Measurements from ENCODE around the gene TNXB. TPM values are rescaled to one million over a fixed set of nuclear protein-coding genes. Genes with fewer than 3 reads are reported as not detected.
"Not testable (repeated sequence)": the region's sequence is repeated elsewhere in the genome, so short reads cannot be mapped to it uniquely, and the experiment has no call there.

TNXB gene
- total RNA-seq, 1 experiment from 2014 or later = 1.8 TPM

DNA sequence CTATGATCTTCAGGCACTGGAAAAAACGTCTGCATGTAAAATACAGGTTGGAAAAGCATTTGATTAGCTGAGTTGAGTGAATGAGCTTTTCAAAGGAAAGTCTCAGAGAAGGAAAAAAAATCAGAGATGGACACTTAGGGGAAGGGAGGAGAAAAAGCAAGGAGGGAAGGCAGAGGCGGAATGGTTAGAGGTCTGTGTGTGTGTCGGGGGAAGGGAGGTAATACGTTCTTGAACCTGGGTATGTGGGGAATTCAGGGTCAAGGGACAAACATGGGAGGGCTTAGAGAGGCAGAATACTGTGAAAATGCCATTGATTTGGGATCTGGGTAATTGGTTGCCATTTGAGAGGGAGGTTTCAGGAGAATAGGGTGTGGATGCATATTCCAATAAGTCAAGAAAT is 37.5 kb upstream of the TNXB start:
- CTCF ChIA-PET = no interaction called here
- no peak for ATAC-seq

GRCh38 chr6:32146287-32146686 is 37.1 kb upstream of the TNXB start:
- CTCF ChIA-PET = no interaction called here
- H3K36me3 ChIP-seq (ENCODE audit: control insufficient read depth, insufficient read depth, low read length) = no peaks in the 10 kb centered on the region
- no TSS peak for BruUV-seq (replicated peaks)
- ATAC-seq (no peak), DNase-seq (ENCODE audit: low read depth, low spot score) (no peak)
- POLR2A ChIA-PET = no interaction called here
- H3K4me3 ChIP-seq (ENCODE audit: low read depth in 2 of 2, low read length in 2 of 2) = no peak overlapping the region
- H3K4me1 ChIP-seq (ENCODE audit: control insufficient read depth, insufficient read depth, low read length) = no peaks in the 10 kb centered on the region
- H3K9me3 ChIP-seq (ENCODE audit: control insufficient read depth, insufficient read depth, low read depth, low read length) = no peaks in the 10 kb centered on the region
- H3K27me3 ChIP-seq (ENCODE audit: control insufficient read depth, insufficient read depth, low read length) = no peaks in the 10 kb centered on the region
- intact Hi-C loops (cut with micrococcal nuclease; ENCODE audit: unreplicated experiment) = no loop called here
- TF ChIP-seq SIN3A (IDR thresholded peaks at IDR 0.05; ENCODE audit: borderline replicate concordance, insufficient read depth, low read depth, low read length) = no peak
- no peak for TF ChIP-seq CTCF (IDR thresholded peaks at IDR 0.05)
- no peak for TF ChIP-seq TCF7L2 (IDR thresholded peaks at IDR 0.05; ENCODE audit: low read depth, low read length)
- TF ChIP-seq POLR2AphosphoS5 (IDR thresholded peaks at IDR 0.05; ENCODE audit: low read depth, low read length) = no peak
- TF ChIP-seq, protein P1, sequence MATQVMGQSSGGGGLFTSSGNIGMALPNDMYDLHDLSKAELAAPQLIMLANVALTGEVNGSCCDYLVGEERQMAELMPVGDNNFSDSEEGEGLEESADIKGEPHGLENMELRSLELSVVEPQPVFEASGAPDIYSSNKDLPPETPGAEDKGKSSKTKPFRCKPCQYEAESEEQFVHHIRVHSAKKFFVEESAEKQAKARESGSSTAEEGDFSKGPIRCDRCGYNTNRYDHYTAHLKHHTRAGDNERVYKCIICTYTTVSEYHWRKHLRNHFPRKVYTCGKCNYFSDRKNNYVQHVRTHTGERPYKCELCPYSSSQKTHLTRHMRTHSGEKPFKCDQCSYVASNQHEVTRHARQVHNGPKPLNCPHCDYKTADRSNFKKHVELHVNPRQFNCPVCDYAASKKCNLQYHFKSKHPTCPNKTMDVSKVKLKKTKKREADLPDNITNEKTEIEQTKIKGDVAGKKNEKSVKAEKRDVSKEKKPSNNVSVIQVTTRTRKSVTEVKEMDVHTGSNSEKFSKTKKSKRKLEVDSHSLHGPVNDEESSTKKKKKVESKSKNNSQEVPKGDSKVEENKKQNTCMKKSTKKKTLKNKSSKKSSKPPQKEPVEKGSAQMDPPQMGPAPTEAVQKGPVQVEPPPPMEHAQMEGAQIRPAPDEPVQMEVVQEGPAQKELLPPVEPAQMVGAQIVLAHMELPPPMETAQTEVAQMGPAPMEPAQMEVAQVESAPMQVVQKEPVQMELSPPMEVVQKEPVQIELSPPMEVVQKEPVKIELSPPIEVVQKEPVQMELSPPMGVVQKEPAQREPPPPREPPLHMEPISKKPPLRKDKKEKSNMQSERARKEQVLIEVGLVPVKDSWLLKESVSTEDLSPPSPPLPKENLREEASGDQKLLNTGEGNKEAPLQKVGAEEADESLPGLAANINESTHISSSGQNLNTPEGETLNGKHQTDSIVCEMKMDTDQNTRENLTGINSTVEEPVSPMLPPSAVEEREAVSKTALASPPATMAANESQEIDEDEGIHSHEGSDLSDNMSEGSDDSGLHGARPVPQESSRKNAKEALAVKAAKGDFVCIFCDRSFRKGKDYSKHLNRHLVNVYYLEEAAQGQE (IDR thresholded peaks at IDR 0.05; ENCODE audit: insufficient read depth in 1 of 2, low read depth in 2 of 2, low read length in 1 of 2) = no peak
- in situ Hi-C loops (cut with HindIII; ENCODE audit: low pct_unique_long_range_greater_than_20kb, low sequenced_read_pairs) = no loop called here
- peak overlapping the region; percentile 39; the same call in 1 of the 2 replicates for H3K27ac ChIP-seq (ENCODE audit: low read length)

More for the DNA sequence above, 37.5 kb upstream of the TNXB start:
- intact Hi-C loops (cut with micrococcal nuclease; ENCODE audit: unreplicated experiment) = no loop called here
- Histone ChIP-seq H3K36me3 (ENCODE audit: control insufficient read depth, insufficient read depth, low read length) (no peaks in the 10 kb centered on the region), H3K27ac (ENCODE audit: low read length) (no peak overlapping the region; the same call in 1 of the 2 replicates), H3K27me3 (ENCODE audit: control insufficient read depth, insufficient read depth, low read length) (no peaks in the 10 kb centered on the region), H3K4me3 (ENCODE audit: low read depth in 2 of 2, low read length in 2 of 2) (no peak overlapping the region), H3K9me3 (ENCODE audit: control insufficient read depth, insufficient read depth, low read depth, low read length) (no peaks in the 10 kb centered on the region), H3K4me1 (ENCODE audit: control insufficient read depth, insufficient read depth, low read length) (no peaks in the 10 kb centered on the region)
- TF ChIP-seq, protein P1 (IDR thresholded peaks at IDR 0.05; ENCODE audit: insufficient read depth in 1 of 2, low read depth in 2 of 2, low read length in 1 of 2) = no peak
- no peak for TF ChIP-seq POLR2AphosphoS5 (IDR thresholded peaks at IDR 0.05; ENCODE audit: low read depth, low read length)
- no TSS peak for BruUV-seq (replicated peaks)
- POLR2A ChIA-PET = no interaction called here
- no peak for DNase-seq (ENCODE audit: low read depth, low spot score)
- in situ Hi-C loops (cut with HindIII; ENCODE audit: low pct_unique_long_range_greater_than_20kb, low sequenced_read_pairs) = no loop called here

- H3K9me3 ChIP-seq (ENCODE audit: control insufficient read depth, insufficient read depth, low read depth, low read length); H3K4me3 ChIP-seq (ENCODE audit: low read depth in 2 of 2, low read length in 2 of 2); ATAC-seq; H3K36me3 ChIP-seq (ENCODE audit: control insufficient read depth, insufficient read depth, low read length); in situ Hi-C loops (cut with HindIII; ENCODE audit: low pct_unique_long_range_greater_than_20kb, low sequenced_read_pairs); H3K27ac ChIP-seq (ENCODE audit: low read length); intact Hi-C loops (cut with micrococcal nuclease; ENCODE audit: unreplicated experiment); H3K4me1 ChIP-seq (ENCODE audit: control insufficient read depth, insufficient read depth, low read length); BruUV-seq (replicated peaks); POLR2A ChIA-PET; H3K27me3 ChIP-seq (ENCODE audit: control insufficient read depth, insufficient read depth, low read length); DNase-seq (ENCODE audit: low read depth, low spot score): not testable (repeated sequence)
- CTCF ChIA-PET = interaction anchor here (0.6 kb wide), 1 partner anchor 26 kb away, joined by 7 read pairs; no protein-coding TSS in a partner anchor
Observed at GRCh38 chr6:32144238-32144637, 35.1 kb upstream of the TNXB start.
